ENCODE results near the gene NRXN3.

The NRXN3 gene

GRCh38 chr14:78327426-78328221 lies 157.5 kb downstream of the NRXN3 start:
- no peak for DNase-seq

- no peak for DNase-seq
Measured at GRCh38 chr14:78329371-78329770, 159.2 kb downstream of the NRXN3 start.

GRCh38 chr14:78335531-78335930 lies 165.4 kb downstream of the NRXN3 start:
- DNase-seq, result no peak

GRCh38 chr14:78340250-78340649 lies 170.1 kb downstream of the NRXN3 start:
- DNase-seq, result peak; percentile 20

- DNase-seq, result peak; percentile 50
Measured at GRCh38 chr14:78341827-78342389, 171.7 kb downstream of the NRXN3 start.

- DNase-seq, result no peak
Measured at GRCh38 chr14:78342879-78343278, 172.7 kb downstream of the NRXN3 start.

GRCh38 chr14:78344290-78344689 lies 174.1 kb downstream of the NRXN3 start:
- no peak for DNase-seq

GRCh38 chr14:78345131-78345744 lies 175.1 kb downstream of the NRXN3 start:
- DNase-seq, result no peak

GRCh38 chr14:78346747-78347146 lies 176.6 kb downstream of the NRXN3 start:
- DNase-seq, result no peak

GRCh38 chr14:78355109-78355508 lies 184.9 kb downstream of the NRXN3 start:
- DNase-seq, result no peak

- DNase-seq, result no peak
Measured at GRCh38 chr14:78356391-78356790, 186.2 kb downstream of the NRXN3 start.

GRCh38 chr14:78358591-78358990 lies 188.4 kb downstream of the NRXN3 start:
- DNase-seq, result no peak

GRCh38 chr14:78359581-78359980 lies 189.4 kb downstream of the NRXN3 start:
- no peak for DNase-seq

GRCh38 chr14:78363008-78363407 lies 192.8 kb downstream of the NRXN3 start:
- peak; percentile 62 for DNase-seq

- no peak for DNase-seq
Measured at GRCh38 chr14:78367355-78367754, 197.2 kb downstream of the NRXN3 start.

GRCh38 chr14:78383060-78383459 lies 212.9 kb downstream of the NRXN3 start:
- no peak for DNase-seq

GRCh38 chr14:78398216-78398615 lies 228.0 kb downstream of the NRXN3 start:
- DNase-seq, result no peak

- DNase-seq, result no peak
Measured at GRCh38 chr14:78399316-78399889, 229.2 kb downstream of the NRXN3 start.

GRCh38 chr14:78401866-78402265 lies 231.7 kb downstream of the NRXN3 start:
- no peak for DNase-seq

- DNase-seq, result no peak
Measured at GRCh38 chr14:78403278-78403815, 233.2 kb downstream of the NRXN3 start.

- peak; percentile 2 for DNase-seq
Measured at GRCh38 chr14:78405079-78405856, 235.1 kb downstream of the NRXN3 start.

GRCh38 chr14:78412475-78412874 lies 242.3 kb downstream of the NRXN3 start:
- DNase-seq, result no peak

GRCh38 chr14:78414172-78414571 lies 244.0 kb downstream of the NRXN3 start:
- no peak for DNase-seq

All from NCI-H2029 (cell line).